AG10803 (cell line): Measurements from ENCODE around the gene KLF2.
"Not testable (repeated sequence)": the region's sequence is repeated elsewhere in the genome, so short reads cannot be mapped to it uniquely, and the experiment has no call there.

Source experiments
- DNase-seq: peaks from one replicate; pipeline ENCODE4 v3.0.0; 2010; ENCODE audit warnings: low read depth
- H3K4me3 ChIP-seq: 2 replicates; pipeline ENCODE4 v1.5.1; 2011; ENCODE audit warnings: mild to moderate bottlenecking, low read length, control low read depth
- TF ChIP-seq, protein P1 (sequence below): conservative IDR thresholded peaks from 2 replicates; pipeline ENCODE4 v1.5.1; 2011; ENCODE audit warnings: mild to moderate bottlenecking, low read length, control low read depth, inconsistent platforms

Gene KLF2

DNA sequence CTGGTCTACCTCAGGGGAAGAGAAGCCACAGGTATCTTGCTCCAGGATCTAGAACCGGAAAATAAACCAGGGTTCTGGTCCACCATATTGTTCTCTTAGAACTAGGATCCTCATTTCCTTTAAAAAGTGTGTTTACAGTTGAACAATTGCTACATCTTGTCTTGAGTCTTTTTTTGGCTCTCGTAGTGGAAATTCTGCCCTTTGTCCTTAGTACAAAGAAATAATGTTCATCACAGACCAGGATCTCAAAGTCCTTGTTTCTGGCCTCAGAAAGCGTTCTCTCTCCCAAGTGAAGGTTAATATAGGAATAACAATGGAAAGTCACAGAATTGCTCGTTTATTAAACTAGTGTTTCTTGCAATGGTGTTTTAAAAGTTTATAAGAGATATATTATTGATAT lies 20.8 kb downstream of the KLF2 start:
- DNase-seq = no peak
- TF ChIP-seq, protein P1, sequence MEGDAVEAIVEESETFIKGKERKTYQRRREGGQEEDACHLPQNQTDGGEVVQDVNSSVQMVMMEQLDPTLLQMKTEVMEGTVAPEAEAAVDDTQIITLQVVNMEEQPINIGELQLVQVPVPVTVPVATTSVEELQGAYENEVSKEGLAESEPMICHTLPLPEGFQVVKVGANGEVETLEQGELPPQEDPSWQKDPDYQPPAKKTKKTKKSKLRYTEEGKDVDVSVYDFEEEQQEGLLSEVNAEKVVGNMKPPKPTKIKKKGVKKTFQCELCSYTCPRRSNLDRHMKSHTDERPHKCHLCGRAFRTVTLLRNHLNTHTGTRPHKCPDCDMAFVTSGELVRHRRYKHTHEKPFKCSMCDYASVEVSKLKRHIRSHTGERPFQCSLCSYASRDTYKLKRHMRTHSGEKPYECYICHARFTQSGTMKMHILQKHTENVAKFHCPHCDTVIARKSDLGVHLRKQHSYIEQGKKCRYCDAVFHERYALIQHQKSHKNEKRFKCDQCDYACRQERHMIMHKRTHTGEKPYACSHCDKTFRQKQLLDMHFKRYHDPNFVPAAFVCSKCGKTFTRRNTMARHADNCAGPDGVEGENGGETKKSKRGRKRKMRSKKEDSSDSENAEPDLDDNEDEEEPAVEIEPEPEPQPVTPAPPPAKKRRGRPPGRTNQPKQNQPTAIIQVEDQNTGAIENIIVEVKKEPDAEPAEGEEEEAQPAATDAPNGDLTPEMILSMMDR = no peak
- H3K4me3 ChIP-seq = no peak overlapping the region

- H3K4me3 ChIP-seq, DNase-seq: not testable (repeated sequence)
Measured at GRCh38 chr19:16347099-16347498, 22.5 kb downstream of the KLF2 start.

- TF ChIP-seq, protein P1 = no peak
- no peak for DNase-seq
- no peak overlapping the region for H3K4me3 ChIP-seq
Measured at GRCh38 chr19:16347706-16348105, 23.1 kb downstream of the KLF2 start.

GRCh38 chr19:16349551-16350152 lies 25.0 kb downstream of the KLF2 start:
- no peak overlapping the region for H3K4me3 ChIP-seq
- no peak for DNase-seq
- TF ChIP-seq, protein P1 = no peak

- DNase-seq = peak; percentile 44
- TF ChIP-seq, protein P1 = no peak
- H3K4me3 ChIP-seq = no peak overlapping the region
Measured at GRCh38 chr19:16351133-16351809, 26.6 kb downstream of the KLF2 start.

DNA sequence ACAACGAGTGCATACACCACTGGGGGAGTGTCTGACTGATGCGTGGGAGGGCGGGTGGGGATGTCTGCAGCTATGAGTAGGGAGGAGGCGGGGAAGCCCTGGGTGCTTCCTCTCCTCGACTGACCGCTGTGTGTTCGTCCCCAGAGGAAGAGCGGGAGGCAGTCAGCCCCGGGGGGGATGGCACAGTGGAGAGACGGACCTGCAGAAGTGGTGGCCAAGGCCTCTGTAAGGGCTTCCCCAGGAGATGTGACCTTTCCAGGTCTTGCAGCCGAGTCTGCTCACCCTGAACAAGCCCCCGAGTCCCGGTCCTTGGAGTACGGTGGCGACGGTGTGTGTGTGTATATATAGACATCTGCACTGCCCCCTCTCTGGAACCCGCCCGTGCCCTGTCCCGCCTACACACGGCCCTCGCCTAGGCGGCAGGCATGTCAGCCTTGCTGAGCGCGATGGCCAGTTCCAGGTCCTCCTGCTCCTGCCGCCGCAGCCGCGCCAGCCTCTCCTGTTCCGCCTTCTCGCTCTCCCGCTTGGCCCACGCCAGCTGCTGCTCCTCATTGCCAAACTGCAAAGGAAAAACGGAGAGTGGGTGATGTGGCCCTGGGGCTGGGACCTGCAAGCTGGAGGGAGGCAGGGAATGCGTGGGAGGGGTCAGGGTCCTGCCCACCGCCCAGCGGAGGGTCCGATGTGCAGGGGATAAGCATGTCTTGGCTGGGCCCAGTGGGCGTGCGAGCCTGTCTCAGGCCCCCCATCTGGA lies 30.8 kb downstream of the KLF2 start:
- DNase-seq = no peak
- no peak overlapping the region for H3K4me3 ChIP-seq
- TF ChIP-seq, protein P1 = no peak

DNA sequence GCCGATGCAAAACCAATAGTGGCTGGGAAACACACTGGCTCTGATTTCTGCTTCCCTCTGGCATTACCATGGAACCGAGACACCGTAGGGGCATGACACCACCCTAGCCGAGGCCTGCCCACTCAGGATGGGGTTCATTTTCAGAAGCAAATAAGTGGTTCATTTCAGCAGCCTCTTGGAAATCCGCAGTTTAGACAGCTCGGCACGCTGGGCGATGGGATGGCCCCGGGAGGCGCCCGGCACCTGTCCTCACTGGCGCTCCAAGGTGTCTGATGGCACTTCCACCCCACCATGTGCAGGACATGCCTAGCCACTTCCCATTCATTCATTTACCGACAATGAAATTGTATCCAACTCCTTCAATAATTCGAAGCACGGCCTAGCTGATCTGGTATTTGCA lies 33.8 kb downstream of the KLF2 start:
- H3K4me3 ChIP-seq = no peak overlapping the region
- TF ChIP-seq, protein P1 = no peak
- no peak for DNase-seq
